Central memory CD8-positive, alpha-beta T cell (primary cell): ENCODE results near the gene LUZP2.

ENCODE experiments used
- ATAC-seq: fragments of 150-1000 bp; cut with Tn5 transposase; replicated peaks from 2 replicates; pipeline ENCODE4 v1.10.0; 2022; ENCODE audit warnings: mild to moderate bottlenecking, moderate FRiP score, moderate number of reproducible peaks; ENCODE audit not compliant: poor library complexity, severe bottlenecking; ENCODE audit errors: extremely low read depth
- DNase-seq, 2 donors: peaks; one replicate each; pipeline ENCODE4 v3.0.0; 2021; ENCODE audit warnings: low spot score in 2 of 2
- H3K27ac Mint-ChIP-seq: one replicate; pipeline ENCODE4 v1.8.0; 2022; ENCODE audit warnings: low read depth, mild to moderate bottlenecking, moderate library complexity, mixed read lengths
- H3K27me3 Mint-ChIP-seq: one replicate; pipeline ENCODE4 v1.8.0; 2022; ENCODE audit warnings: mixed read lengths
- H3K36me3 Mint-ChIP-seq: one replicate; pipeline ENCODE4 v1.8.0; 2022; ENCODE audit warnings: mild to moderate bottlenecking, moderate library complexity, mixed read lengths; ENCODE audit not compliant: insufficient read depth
- H3K4me1 Mint-ChIP-seq: one replicate; pipeline ENCODE4 v1.8.0; 2022; ENCODE audit warnings: mixed read lengths
- H3K4me3 Mint-ChIP-seq: one replicate; pipeline ENCODE4 v1.8.0; 2022; ENCODE audit warnings: mild to moderate bottlenecking, moderate library complexity, mixed read lengths
- H3K9me3 Mint-ChIP-seq: one replicate; pipeline ENCODE4 v1.8.0; 2022; ENCODE audit warnings: mixed read lengths

Gene LUZP2

DNA sequence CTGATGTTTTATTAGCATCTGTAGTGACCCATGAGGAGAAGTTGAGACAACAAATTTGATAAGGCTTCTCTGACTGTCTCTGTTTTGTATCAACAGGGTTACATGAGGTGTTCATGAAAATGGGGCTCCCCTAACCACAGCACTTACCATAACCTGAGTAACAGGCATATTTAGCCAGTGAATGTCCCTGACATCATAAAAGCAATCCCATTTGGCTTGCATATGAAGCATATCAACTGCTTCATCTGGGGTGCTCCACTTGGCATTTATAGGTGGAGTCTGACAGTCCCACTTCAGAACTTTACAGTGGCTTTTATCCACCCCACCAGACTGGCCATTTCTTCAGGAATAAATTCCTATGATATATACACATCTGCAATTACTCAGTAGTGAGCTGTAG, 257.6 kb downstream of the LUZP2 start:
- peaks cover 3% of the 10 kb centered on the region for H3K36me3 Mint-ChIP-seq
- DNase-seq, result no peak
- peaks cover 31% of the 10 kb centered on the region for H3K9me3 Mint-ChIP-seq
- no peaks in the 10 kb centered on the region for H3K27me3 Mint-ChIP-seq
- ATAC-seq, result no peak
- H3K4me3 Mint-ChIP-seq, result no peak overlapping the region
- H3K4me1 Mint-ChIP-seq, result no peaks in the 10 kb centered on the region
- no peak overlapping the region for H3K27ac Mint-ChIP-seq

DNA sequence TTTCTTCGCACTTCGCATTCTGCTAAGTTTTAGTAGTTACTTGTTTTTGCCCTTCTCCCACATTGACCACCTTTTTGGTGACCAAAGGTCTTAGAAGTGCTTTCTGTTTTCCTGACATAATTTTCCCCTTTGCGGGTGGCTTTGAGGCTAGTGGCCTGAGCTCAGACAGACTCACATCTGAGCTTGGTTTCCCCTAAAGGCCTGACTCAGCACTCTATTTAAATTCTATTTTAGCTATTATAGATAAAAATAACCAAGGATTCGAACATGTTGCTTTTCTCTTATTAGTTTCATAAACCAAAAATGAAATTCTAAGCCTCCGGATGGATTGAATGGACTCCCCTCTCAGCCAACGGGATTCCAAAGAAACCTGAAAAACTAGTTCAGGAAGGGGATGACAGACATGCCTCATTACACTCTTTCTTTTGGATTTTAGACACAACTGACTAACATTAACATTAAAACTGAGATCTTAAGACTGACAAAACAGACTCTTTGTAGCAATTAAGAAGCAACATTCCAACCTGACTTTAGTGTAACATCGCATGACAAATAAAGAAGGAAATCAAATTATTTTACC, 258.5 kb downstream of the LUZP2 start:
- Mint-ChIP-seq H3K36me3 (peaks cover 3% of the 10 kb centered on the region), H3K9me3 (peaks cover 31% of the 10 kb centered on the region), H3K4me3 (no peak overlapping the region), H3K27ac (no peak overlapping the region), H3K27me3 (no peaks in the 10 kb centered on the region), H3K4me1 (no peaks in the 10 kb centered on the region)
- ATAC-seq (no peak), DNase-seq (no peak)

DNA sequence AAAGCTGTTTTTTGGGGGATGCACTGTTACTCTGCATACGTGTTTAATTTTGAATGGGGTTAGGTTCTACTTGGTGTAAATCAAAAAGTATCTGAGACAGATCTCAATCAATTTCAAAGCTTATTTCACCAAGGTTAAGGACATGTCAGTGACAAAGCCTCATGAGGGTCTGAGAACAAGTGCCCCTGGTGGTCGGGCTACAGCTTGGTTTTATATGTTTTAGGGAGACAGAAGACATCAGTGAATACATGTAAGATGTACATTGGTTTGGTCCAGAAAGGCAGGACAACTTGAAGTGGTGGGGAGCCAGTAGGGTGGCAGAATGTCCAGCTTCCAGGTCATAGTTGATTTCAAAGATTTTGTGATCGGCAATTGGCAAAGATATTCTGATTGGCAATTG, 262.9 kb downstream of the LUZP2 start:
- H3K4me1 Mint-ChIP-seq, result no peaks in the 10 kb centered on the region
- no peak for DNase-seq
- ATAC-seq, result no peak
- peaks cover 22% of the 10 kb centered on the region for H3K9me3 Mint-ChIP-seq
- peaks cover 3% of the 10 kb centered on the region for H3K36me3 Mint-ChIP-seq
- no peaks in the 10 kb centered on the region for H3K27me3 Mint-ChIP-seq
- H3K27ac Mint-ChIP-seq, result no peak overlapping the region
- H3K4me3 Mint-ChIP-seq, result no peak overlapping the region

DNA sequence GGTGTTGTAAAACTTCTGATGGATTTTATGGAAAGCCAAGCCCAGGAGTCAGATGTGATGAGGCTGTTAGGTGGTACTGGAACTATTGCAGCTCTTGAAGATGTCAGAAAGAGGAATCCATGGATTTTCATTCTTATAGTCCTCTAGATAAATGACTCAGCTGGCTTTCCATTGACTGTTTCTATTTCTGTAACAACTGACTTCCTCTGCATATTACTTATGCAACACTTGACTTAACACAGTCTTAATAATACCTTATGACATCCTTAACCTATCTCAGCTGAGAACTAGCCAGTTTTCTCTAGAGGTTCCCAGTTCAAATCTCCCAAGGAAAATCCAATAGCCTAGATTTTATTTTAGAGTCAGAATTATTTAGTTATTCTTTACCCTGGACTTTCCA, 263.8 kb downstream of the LUZP2 start:
- Mint-ChIP-seq H3K27me3 (no peaks in the 10 kb centered on the region), H3K9me3 (peaks cover 18% of the 10 kb centered on the region), H3K4me3 (no peak overlapping the region), H3K4me1 (no peaks in the 10 kb centered on the region), H3K36me3 (peaks cover 3% of the 10 kb centered on the region), H3K27ac (no peak overlapping the region)
- DNase-seq (no peak), ATAC-seq (no peak)

DNA sequence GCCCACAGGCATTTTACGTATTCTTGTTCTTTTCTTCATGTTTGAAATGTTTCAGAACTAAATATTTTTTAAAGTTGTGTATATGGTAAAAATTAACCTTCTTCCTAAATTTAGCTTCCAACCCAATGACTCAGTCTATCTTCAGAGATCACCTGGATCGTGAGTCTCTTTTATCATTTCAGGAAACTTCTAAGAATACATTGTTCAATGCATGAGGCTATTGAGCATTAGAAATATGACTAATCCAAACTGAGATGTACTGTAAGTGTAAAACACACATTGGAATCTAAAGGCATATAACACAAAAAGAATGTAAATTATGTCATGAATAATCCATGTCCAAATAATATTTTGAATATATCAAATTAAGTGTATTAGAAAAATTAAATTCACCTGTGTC, 265.2 kb downstream of the LUZP2 start:
- H3K4me3 Mint-ChIP-seq, result no peak overlapping the region
- no peaks in the 10 kb centered on the region for H3K36me3 Mint-ChIP-seq
- H3K27me3 Mint-ChIP-seq, result no peaks in the 10 kb centered on the region
- no peak overlapping the region for H3K27ac Mint-ChIP-seq
- peaks cover 8% of the 10 kb centered on the region for H3K9me3 Mint-ChIP-seq
- ATAC-seq (no peak), DNase-seq (no peak)
- no peaks in the 10 kb centered on the region for H3K4me1 Mint-ChIP-seq

DNA sequence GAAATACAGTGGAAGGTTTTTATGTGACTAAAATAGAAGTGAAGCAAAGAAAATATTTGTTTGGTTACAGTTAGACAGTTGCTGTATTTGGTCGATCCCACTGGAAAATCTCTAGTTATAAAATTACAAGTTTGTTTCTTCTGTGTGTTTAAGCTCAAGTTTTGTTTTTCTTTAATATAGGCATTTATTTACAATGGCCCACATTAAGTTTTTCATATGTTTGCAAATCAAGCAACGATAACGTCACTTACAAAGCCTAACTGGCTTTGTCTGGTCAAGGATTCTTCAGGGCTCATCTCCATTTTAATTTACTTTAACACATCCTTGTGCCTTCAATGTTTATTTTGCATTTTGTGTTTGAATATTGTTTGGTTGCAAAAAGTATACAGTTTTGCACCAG, 270.6 kb downstream of the LUZP2 start:
- ATAC-seq (no peak), DNase-seq (no peak)
- Mint-ChIP-seq H3K4me1 (no peaks in the 10 kb centered on the region), H3K9me3 (peaks cover 11% of the 10 kb centered on the region), H3K27ac (no peak overlapping the region), H3K36me3 (no peaks in the 10 kb centered on the region), H3K4me3 (no peak overlapping the region), H3K27me3 (no peaks in the 10 kb centered on the region)

DNA sequence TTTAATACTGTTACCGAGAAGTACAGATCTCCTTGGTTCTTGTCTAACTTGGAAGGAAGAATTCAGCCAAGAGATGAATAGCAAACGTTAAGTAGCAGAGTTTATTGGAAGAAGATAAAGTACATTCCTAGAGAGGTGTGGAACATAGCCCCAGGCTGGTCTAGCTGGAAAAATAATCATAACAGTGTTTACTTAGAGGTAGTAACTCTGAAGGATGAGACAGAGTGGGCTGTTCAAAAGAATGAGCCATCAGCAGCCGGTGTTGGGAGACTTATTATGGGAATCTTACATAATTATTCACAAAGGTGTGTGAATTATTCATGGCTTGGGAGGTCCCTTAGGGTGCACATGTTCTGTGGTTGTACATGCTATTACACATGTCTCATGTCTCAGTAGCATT, 276.5 kb downstream of the LUZP2 start:
- Mint-ChIP-seq H3K4me1 (no peaks in the 10 kb centered on the region), H3K4me3 (no peak overlapping the region), H3K27me3 (no peaks in the 10 kb centered on the region), H3K36me3 (no peaks in the 10 kb centered on the region), H3K27ac (no peak overlapping the region), H3K9me3 (peaks cover 21% of the 10 kb centered on the region)
- DNase-seq (no peak), ATAC-seq (no peak)

DNA sequence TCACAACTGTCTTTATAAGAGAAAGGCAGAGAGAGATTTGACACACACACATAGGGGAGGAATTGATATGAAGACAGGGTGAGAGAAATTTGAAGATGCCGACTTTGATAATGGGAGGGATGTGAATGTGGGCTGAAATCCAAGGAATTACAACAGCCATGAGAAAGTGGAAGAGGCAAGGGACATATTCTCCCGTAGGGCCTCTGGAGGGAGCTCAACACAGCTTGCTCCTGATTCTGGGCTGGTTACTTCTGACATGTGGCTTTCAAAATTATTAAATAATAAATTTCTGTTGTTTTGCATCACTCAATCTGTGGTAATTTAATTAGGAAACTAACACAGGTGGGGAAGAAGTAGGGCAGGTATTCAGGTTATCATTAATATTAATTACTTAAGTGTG, 282.9 kb downstream of the LUZP2 start:
- Mint-ChIP-seq H3K4me3 (no peak overlapping the region), H3K36me3 (no peaks in the 10 kb centered on the region), H3K27ac (no peak overlapping the region), H3K27me3 (no peaks in the 10 kb centered on the region), H3K4me1 (no peaks in the 10 kb centered on the region), H3K9me3 (peaks cover 22% of the 10 kb centered on the region)
- DNase-seq, result no peak
- ATAC-seq, result no peak

DNA sequence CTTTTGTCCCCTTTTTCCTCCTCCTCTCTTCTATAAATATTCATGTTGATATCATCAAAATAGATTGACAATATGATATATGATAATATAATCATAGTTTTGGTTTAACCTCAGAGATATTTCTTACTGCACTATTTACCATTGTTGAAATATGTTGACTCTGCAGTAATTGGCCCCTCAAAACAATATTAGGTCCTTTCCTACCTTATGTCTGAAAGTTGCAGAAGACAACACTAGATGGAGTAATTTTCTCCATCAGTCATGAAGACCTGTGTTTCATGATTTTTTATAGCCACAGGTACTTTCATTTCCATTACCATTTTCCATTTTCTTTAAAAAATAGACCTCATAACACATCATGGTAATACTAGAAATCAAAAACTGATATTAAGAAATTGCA, 284.4 kb downstream of the LUZP2 start:
- no peak for ATAC-seq
- no peak overlapping the region for H3K27ac Mint-ChIP-seq
- peaks cover 27% of the 10 kb centered on the region for H3K9me3 Mint-ChIP-seq
- no peaks in the 10 kb centered on the region for H3K27me3 Mint-ChIP-seq
- no peak for DNase-seq
- no peaks in the 10 kb centered on the region for H3K4me1 Mint-ChIP-seq
- no peak overlapping the region for H3K4me3 Mint-ChIP-seq
- no peaks in the 10 kb centered on the region for H3K36me3 Mint-ChIP-seq

DNA sequence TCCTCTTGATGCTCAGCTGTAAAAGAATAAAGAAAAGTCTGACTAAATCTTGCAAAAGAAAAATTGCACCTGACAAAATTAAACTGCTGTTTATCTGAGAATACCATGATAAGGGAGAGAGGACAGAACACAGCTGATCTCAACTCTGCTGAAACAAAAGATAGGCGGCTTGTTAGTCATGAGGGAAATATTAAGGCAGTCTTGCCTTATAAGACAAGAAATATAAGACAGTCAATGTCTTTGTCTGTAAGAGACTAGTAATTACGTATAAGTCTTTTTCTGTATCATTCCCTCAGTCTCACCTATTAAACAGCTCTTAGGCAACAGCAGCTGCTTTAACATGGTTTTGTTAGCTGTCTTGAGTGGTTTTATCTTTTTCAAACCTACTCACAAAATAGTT, 296.6 kb downstream of the LUZP2 start:
- Mint-ChIP-seq H3K4me3 (no peak overlapping the region), H3K27ac (no peak overlapping the region), H3K36me3 (peaks cover 3% of the 10 kb centered on the region), H3K27me3 (no peaks in the 10 kb centered on the region), H3K9me3 (peaks cover 29% of the 10 kb centered on the region), H3K4me1 (no peaks in the 10 kb centered on the region)
- DNase-seq (no peak), ATAC-seq (no peak)

DNA sequence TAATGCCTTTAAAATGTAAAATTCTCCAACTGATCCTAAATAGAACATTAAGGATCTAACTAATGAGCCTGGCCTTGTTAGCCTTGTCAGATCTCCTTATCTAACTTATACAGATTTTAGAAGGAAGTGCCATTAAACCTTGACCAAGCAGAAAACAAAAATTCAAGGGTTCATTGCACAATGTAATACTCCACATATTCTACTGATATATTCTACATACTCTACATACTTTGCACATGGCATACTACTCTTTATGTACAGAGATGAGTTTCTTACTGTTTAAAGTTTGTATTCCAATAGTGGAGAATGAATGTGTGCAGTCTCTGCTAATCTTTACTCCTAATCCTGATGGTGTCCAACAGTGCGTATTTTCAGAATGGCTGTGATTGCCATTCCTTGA, 297.2 kb downstream of the LUZP2 start:
- Mint-ChIP-seq H3K4me3 (no peak overlapping the region), H3K9me3 (peaks cover 23% of the 10 kb centered on the region), H3K4me1 (no peaks in the 10 kb centered on the region), H3K27me3 (no peaks in the 10 kb centered on the region), H3K27ac (no peak overlapping the region), H3K36me3 (peaks cover 3% of the 10 kb centered on the region)
- ATAC-seq (no peak), DNase-seq (no peak)

DNA sequence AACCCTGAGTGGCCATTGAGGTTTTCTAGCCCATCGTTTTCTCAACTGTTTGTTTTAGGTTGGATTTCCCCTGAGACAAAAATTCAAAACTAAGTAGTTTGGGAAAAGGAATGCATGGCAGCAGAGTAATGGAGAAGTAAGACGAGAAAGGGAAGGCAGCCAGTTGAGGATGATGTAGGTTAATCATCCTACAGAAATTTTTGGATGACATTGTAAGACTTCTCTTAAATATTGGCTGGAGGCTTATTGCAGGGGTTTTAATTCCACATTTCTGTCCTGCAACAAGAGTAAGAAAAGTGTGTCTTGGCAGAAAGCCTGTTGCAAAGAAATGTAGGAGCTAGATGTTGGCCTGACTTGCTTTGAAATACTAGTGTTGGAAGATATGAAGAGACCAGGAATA, 308.8 kb downstream of the LUZP2 start:
- ATAC-seq (no peak), DNase-seq (no peak)
- no peaks in the 10 kb centered on the region for H3K4me1 Mint-ChIP-seq
- H3K4me3 Mint-ChIP-seq, result no peak overlapping the region
- H3K27me3 Mint-ChIP-seq, result no peaks in the 10 kb centered on the region
- no peaks in the 10 kb centered on the region for H3K36me3 Mint-ChIP-seq
- H3K27ac Mint-ChIP-seq, result no peak overlapping the region
- peaks cover 13% of the 10 kb centered on the region for H3K9me3 Mint-ChIP-seq

DNA sequence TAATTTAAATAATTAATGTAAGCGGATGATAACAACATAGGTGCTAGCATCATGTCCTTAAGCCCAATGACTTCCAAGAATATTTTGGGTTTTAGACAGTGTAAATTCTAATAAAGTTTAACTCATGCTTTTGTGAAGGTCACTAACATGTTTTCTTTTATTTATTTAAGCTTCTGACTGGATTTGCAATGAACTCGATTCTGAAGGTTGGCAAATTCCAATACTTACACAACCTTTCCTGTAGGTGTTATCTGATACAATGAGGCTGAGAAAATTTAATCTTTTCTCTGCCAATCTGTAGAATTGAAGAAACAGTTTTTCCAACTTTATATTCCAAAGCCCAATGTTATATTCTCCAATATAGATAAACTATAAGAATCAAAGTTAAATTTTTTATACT, 311.3 kb downstream of the LUZP2 start:
- ATAC-seq, result no peak
- Mint-ChIP-seq H3K9me3 (peaks cover 24% of the 10 kb centered on the region), H3K4me3 (no peak overlapping the region), H3K4me1 (no peaks in the 10 kb centered on the region), H3K36me3 (no peaks in the 10 kb centered on the region), H3K27me3 (no peaks in the 10 kb centered on the region), H3K27ac (no peak overlapping the region)
- no peak for DNase-seq

DNA sequence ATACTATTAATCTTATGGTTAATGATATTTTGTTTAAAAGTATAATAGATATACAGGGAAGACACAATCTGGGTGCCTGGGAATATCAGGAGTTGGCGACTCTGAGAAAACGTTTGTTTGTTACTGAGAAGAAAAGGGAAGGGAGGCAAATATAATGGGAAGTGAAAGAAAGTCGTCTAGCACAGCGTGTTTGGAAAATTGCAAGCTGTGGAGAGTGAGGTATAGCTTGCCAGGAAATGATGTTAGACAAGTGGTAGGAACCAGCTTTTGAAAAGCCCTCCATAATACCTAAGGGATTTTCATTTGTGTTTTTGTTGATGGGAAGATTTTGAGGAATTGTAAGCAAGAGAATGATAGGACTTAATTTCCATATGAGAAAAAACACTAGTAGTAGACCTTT, 322.2 kb downstream of the LUZP2 start:
- Mint-ChIP-seq H3K27ac (no peak overlapping the region), H3K27me3 (no peaks in the 10 kb centered on the region), H3K4me1 (no peaks in the 10 kb centered on the region), H3K4me3 (no peak overlapping the region), H3K9me3 (peaks cover 28% of the 10 kb centered on the region), H3K36me3 (no peaks in the 10 kb centered on the region)
- no peak for ATAC-seq
- DNase-seq, result no peak
